GM21367 (cell line): ENCODE measurements around the gene CALCOCO1.
A peak's percentile ranks its signal among the peaks of the same experiment; 100 is the strongest.
"Not testable (repeated sequence)": the region's sequence is repeated elsewhere in the genome, so short reads cannot be mapped to it uniquely, and the experiment has no call there.

Source experiments
- ATAC-seq: cut with Tn5 transposase; IDR thresholded peaks from one replicate; pipeline ENCODE4 v1.9.1; 2021; ENCODE audit not compliant: unreplicated experiment

CALCOCO1 gene

GRCh38 chr12:53727310-53728041 is at the start of gene CALCOCO1:
Gene CALCOCO1, minus strand, starts transcription at chr12:53727452. Its CDS starts 2,210 bp downstream, at chr12:53725242.
- peak; percentile 98 for ATAC-seq

- no peak for ATAC-seq
Observed at GRCh38 chr12:53776872-53777271, 49.6 kb upstream of the CALCOCO1 start.

GRCh38 chr12:53775478-53776145 is 48.4 kb upstream of the CALCOCO1 start:
- no peak for ATAC-seq

- ATAC-seq, result no peak
Observed at GRCh38 chr12:53770281-53770680, 43.0 kb upstream of the CALCOCO1 start.

GRCh38 chr12:53768976-53769375 is 41.7 kb upstream of the CALCOCO1 start:
- no peak for ATAC-seq

GRCh38 chr12:53766881-53767280 is 39.6 kb upstream of the CALCOCO1 start:
- no peak for ATAC-seq

- ATAC-seq, result no peak
Observed at GRCh38 chr12:53765891-53766290, 38.6 kb upstream of the CALCOCO1 start.

- ATAC-seq, result no peak
Observed at GRCh38 chr12:53764615-53765014, 37.4 kb upstream of the CALCOCO1 start.

- ATAC-seq, result not testable (repeated sequence)
Observed at GRCh38 chr12:53762793-53763192, 35.5 kb upstream of the CALCOCO1 start.

GRCh38 chr12:53761306-53761705 is 34.1 kb upstream of the CALCOCO1 start:
- no peak for ATAC-seq

- no peak for ATAC-seq
Observed at GRCh38 chr12:53759261-53759660, 32.0 kb upstream of the CALCOCO1 start.

GRCh38 chr12:53758730-53759103 is 31.5 kb upstream of the CALCOCO1 start:
- ATAC-seq, result no peak

- ATAC-seq, result no peak
Observed at GRCh38 chr12:53758081-53758729, 31.0 kb upstream of the CALCOCO1 start.

GRCh38 chr12:53757101-53757770 is 30.0 kb upstream of the CALCOCO1 start:
- ATAC-seq, result peak; percentile 64

- ATAC-seq, result no peak
Observed at GRCh38 chr12:53756300-53757100, 29.2 kb upstream of the CALCOCO1 start.

GRCh38 chr12:53755893-53756292 is 28.6 kb upstream of the CALCOCO1 start:
- no peak for ATAC-seq

GRCh38 chr12:53755451-53755891 is 28.2 kb upstream of the CALCOCO1 start:
- no peak for ATAC-seq

GRCh38 chr12:53754633-53755264 is 27.5 kb upstream of the CALCOCO1 start:
- no peak for ATAC-seq

GRCh38 chr12:53754188-53754585 is 26.9 kb upstream of the CALCOCO1 start:
- no peak for ATAC-seq

- ATAC-seq, result no peak
Observed at GRCh38 chr12:53752621-53753020, 25.4 kb upstream of the CALCOCO1 start.
